ENCODE measurements around the gene EXOC6B.

Gene EXOC6B

GRCh38 chr2:72208225-72208624, 617.6 kb downstream of the EXOC6B start:
- Histone ChIP-seq H3K79me2 (ENCODE audit: low read length) (no peaks in the 10 kb centered on the region), H2AFZ (ENCODE audit: low read depth, low read length) (no peak overlapping the region), H3K27ac (ENCODE audit: low read length) (no peak overlapping the region), H3K9me3 (ENCODE audit: insufficient read depth, low read length) (no peaks in the 10 kb centered on the region), H3K4me1 (ENCODE audit: low read length) (peaks cover 11% of the 10 kb centered on the region), H3K4me2 (ENCODE audit: low read length) (no peak overlapping the region), H3K36me3 (replicated peaks; ENCODE audit: low read depth, low read length) (no peaks in the 10 kb centered on the region), H3K9ac (ENCODE audit: low read length) (no peak overlapping the region), H4K20me1 (ENCODE audit: insufficient read depth, low read length) (no peaks in the 10 kb centered on the region), H3K4me3 (ENCODE audit: low read length) (no peak overlapping the region), H3K27me3 (ENCODE audit: low read depth, low read length) (no peaks in the 10 kb centered on the region)
- TF ChIP-seq, protein P1, sequence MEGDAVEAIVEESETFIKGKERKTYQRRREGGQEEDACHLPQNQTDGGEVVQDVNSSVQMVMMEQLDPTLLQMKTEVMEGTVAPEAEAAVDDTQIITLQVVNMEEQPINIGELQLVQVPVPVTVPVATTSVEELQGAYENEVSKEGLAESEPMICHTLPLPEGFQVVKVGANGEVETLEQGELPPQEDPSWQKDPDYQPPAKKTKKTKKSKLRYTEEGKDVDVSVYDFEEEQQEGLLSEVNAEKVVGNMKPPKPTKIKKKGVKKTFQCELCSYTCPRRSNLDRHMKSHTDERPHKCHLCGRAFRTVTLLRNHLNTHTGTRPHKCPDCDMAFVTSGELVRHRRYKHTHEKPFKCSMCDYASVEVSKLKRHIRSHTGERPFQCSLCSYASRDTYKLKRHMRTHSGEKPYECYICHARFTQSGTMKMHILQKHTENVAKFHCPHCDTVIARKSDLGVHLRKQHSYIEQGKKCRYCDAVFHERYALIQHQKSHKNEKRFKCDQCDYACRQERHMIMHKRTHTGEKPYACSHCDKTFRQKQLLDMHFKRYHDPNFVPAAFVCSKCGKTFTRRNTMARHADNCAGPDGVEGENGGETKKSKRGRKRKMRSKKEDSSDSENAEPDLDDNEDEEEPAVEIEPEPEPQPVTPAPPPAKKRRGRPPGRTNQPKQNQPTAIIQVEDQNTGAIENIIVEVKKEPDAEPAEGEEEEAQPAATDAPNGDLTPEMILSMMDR (IDR thresholded peaks at IDR 0.05; ENCODE audit: low read depth, low read length) = no peak
- no peak for TF ChIP-seq EZH2phosphoT487 (IDR thresholded peaks at IDR 0.05; ENCODE audit: low read depth)

GRCh38 chr2:72207334-72207733, 618.5 kb downstream of the EXOC6B start:
- H4K20me1 ChIP-seq (ENCODE audit: insufficient read depth, low read length) = no peaks in the 10 kb centered on the region
- H3K79me2 ChIP-seq (ENCODE audit: low read length) = no peaks in the 10 kb centered on the region
- no peak overlapping the region for H3K4me3 ChIP-seq (ENCODE audit: low read length)
- peaks cover 11% of the 10 kb centered on the region for H3K4me1 ChIP-seq (ENCODE audit: low read length)
- TF ChIP-seq EZH2phosphoT487 (IDR thresholded peaks at IDR 0.05; ENCODE audit: low read depth) = no peak
- TF ChIP-seq, protein P1 (IDR thresholded peaks at IDR 0.05; ENCODE audit: low read depth, low read length) = no peak
- no peaks in the 10 kb centered on the region for H3K9me3 ChIP-seq (ENCODE audit: insufficient read depth, low read length)
- H3K27me3 ChIP-seq (ENCODE audit: low read depth, low read length) = no peaks in the 10 kb centered on the region
- no peak overlapping the region for H3K9ac ChIP-seq (ENCODE audit: low read length)
- no peaks in the 10 kb centered on the region for H3K36me3 ChIP-seq (replicated peaks; ENCODE audit: low read depth, low read length)
- no peak overlapping the region for H3K4me2 ChIP-seq (ENCODE audit: low read length)
- no peak overlapping the region for H2AFZ ChIP-seq (ENCODE audit: low read depth, low read length)
- H3K27ac ChIP-seq (ENCODE audit: low read length) = no peak overlapping the region

DNA sequence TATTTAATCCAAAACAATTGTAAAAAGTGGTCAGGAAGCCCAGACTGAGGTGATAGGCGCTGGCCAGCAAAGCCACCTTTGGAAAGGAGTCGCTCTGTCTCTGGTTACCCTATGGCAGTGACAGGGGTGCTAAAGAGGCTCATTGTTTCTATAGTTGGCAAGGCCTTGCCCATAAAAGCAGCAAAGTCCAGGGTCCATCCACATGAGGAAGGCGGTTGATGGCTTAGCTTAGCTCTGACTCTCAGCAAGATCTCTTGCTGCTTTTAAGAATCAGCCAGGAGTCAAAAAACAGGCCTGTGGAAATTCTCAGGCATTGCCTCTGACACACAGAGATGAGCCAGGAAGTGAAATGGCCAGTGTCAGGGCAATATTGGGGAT, 620.3 kb downstream of the EXOC6B start:
- TF ChIP-seq, protein P1 (IDR thresholded peaks at IDR 0.05; ENCODE audit: low read depth, low read length) = no peak
- TF ChIP-seq EZH2phosphoT487 (IDR thresholded peaks at IDR 0.05; ENCODE audit: low read depth) = no peak
- no peak overlapping the region for H3K4me3 ChIP-seq (ENCODE audit: low read length)
- H3K27ac ChIP-seq (ENCODE audit: low read length) = no peak overlapping the region
- peaks cover 11% of the 10 kb centered on the region for H3K4me1 ChIP-seq (ENCODE audit: low read length)
- H3K27me3 ChIP-seq (ENCODE audit: low read depth, low read length) = no peaks in the 10 kb centered on the region
- no peaks in the 10 kb centered on the region for H4K20me1 ChIP-seq (ENCODE audit: insufficient read depth, low read length)
- H3K79me2 ChIP-seq (ENCODE audit: low read length) = no peaks in the 10 kb centered on the region
- no peaks in the 10 kb centered on the region for H3K9me3 ChIP-seq (ENCODE audit: insufficient read depth, low read length)
- no peaks in the 10 kb centered on the region for H3K36me3 ChIP-seq (replicated peaks; ENCODE audit: low read depth, low read length)
- H3K9ac ChIP-seq (ENCODE audit: low read length) = no peak overlapping the region
- no peak overlapping the region for H3K4me2 ChIP-seq (ENCODE audit: low read length)
- no peak overlapping the region for H2AFZ ChIP-seq (ENCODE audit: low read depth, low read length)

- Histone ChIP-seq H3K79me2 (ENCODE audit: low read length) (no peaks in the 10 kb centered on the region), H3K27me3 (ENCODE audit: low read depth, low read length) (no peaks in the 10 kb centered on the region), H3K27ac (ENCODE audit: low read length) (no peak overlapping the region), H2AFZ (ENCODE audit: low read depth, low read length) (no peak overlapping the region), H3K36me3 (replicated peaks; ENCODE audit: low read depth, low read length) (no peaks in the 10 kb centered on the region), H3K4me3 (ENCODE audit: low read length) (no peak overlapping the region), H3K4me1 (ENCODE audit: low read length) (peaks cover 11% of the 10 kb centered on the region), H4K20me1 (ENCODE audit: insufficient read depth, low read length) (no peaks in the 10 kb centered on the region), H3K9ac (ENCODE audit: low read length) (no peak overlapping the region), H3K4me2 (ENCODE audit: low read length) (peak overlapping the region; percentile 40), H3K9me3 (ENCODE audit: insufficient read depth, low read length) (no peaks in the 10 kb centered on the region)
- TF ChIP-seq, protein P1 (IDR thresholded peaks at IDR 0.05; ENCODE audit: low read depth, low read length) = no peak
- no peak for TF ChIP-seq EZH2phosphoT487 (IDR thresholded peaks at IDR 0.05; ENCODE audit: low read depth)
Observed at GRCh38 chr2:72204786-72205503, 620.9 kb downstream of the EXOC6B start.
